DND-41 (cell line): ENCODE data around the gene AMN1.

Source experiments
- ATAC-seq: fragments of 200-7000 bp; cut with Tn5 transposase; 3 replicates; pipeline ENCODE4 v1.9.1; 2021; ENCODE audit warnings: low read depth; ENCODE audit not compliant: insufficient read depth
- DNase-seq: peaks from one replicate; pipeline ENCODE4 v3.0.0-alpha.2; 2020
- H2AFZ ChIP-seq: 2 replicates; pipeline ENCODE4 v1.6.0; 2012; ENCODE audit warnings: low read depth, low read length
- H3K27ac ChIP-seq: 2 replicates; pipeline ENCODE4 v1.5.1; 2012; ENCODE audit warnings: low read length, inconsistent platforms
- H3K27me3 ChIP-seq: fragments of 200-600 bp; sonication (generic); 2 replicates; pipeline ENCODE4 v1.6.0; 2012; ENCODE audit warnings: low read length, mild to moderate bottlenecking, inconsistent platforms; ENCODE audit not compliant: insufficient read depth, poor library complexity
- H3K36me3 ChIP-seq: 2 replicates; pipeline ENCODE4 v1.5.1; 2012; ENCODE audit warnings: low read length, inconsistent platforms; ENCODE audit not compliant: insufficient read depth
- H3K4me1 ChIP-seq: 2 replicates; pipeline ENCODE4 v1.5.1; 2012; ENCODE audit warnings: mild to moderate bottlenecking, low read length; ENCODE audit not compliant: insufficient read depth
- H3K4me2 ChIP-seq: 2 replicates; pipeline ENCODE4 v1.6.0; 2012; ENCODE audit warnings: mild to moderate bottlenecking, moderate library complexity, low read length, inconsistent platforms; ENCODE audit not compliant: insufficient read depth
- H3K4me3 ChIP-seq, 2 experiments: fragments of 200-600 bp in 1 of 2; shearing (Covaris generic) in 1 of 2; 2 replicates each; pipeline ENCODE4 v1.5.1; 2012 to 2016; ENCODE audit warnings: inconsistent platforms in 2 of 2, low read length in 2 of 2, mild to moderate bottlenecking in 2 of 2, low read depth in 1 of 2, moderate library complexity in 1 of 2
- H3K79me2 ChIP-seq: 2 replicates; pipeline ENCODE4 v1.6.0; 2012; ENCODE audit warnings: low read length, inconsistent platforms; ENCODE audit not compliant: insufficient read depth
- H3K9ac ChIP-seq: 2 replicates; pipeline ENCODE4 v1.6.0; 2012; ENCODE audit warnings: low read depth, mild to moderate bottlenecking, inconsistent platforms, low read length, moderate library complexity
- H3K9me3 ChIP-seq: 2 replicates; pipeline ENCODE4 v1.5.1; 2012; ENCODE audit warnings: low read length, moderate library complexity, mild to moderate bottlenecking, inconsistent platforms; ENCODE audit not compliant: insufficient read depth, severe bottlenecking
- H4K20me1 ChIP-seq: 2 replicates; pipeline ENCODE4 v1.6.0; 2012; ENCODE audit warnings: low read length; ENCODE audit not compliant: insufficient read depth
- EZH2 ChIP-seq: IDR thresholded peaks from 3 replicates; pipeline ENCODE4 v1.6.1; 2012; ENCODE audit warnings: borderline replicate concordance, low read depth, mild to moderate bottlenecking, moderate library complexity, low read length, inconsistent platforms; ENCODE audit not compliant: severe bottlenecking
- TF ChIP-seq, protein P1 (sequence below): IDR thresholded peaks from 2 replicates; pipeline ENCODE4 v1.5.1; 2012; ENCODE audit warnings: borderline replicate concordance, low read length, moderate library complexity, mild to moderate bottlenecking; ENCODE audit not compliant: poor library complexity, severe bottlenecking; ENCODE audit errors: extremely low read depth

AMN1 gene

GRCh38 chr12:31644536-31644935, 84.3 kb downstream of the AMN1 start:
- no peak overlapping the region for H3K9ac ChIP-seq
- TF ChIP-seq, protein P1, sequence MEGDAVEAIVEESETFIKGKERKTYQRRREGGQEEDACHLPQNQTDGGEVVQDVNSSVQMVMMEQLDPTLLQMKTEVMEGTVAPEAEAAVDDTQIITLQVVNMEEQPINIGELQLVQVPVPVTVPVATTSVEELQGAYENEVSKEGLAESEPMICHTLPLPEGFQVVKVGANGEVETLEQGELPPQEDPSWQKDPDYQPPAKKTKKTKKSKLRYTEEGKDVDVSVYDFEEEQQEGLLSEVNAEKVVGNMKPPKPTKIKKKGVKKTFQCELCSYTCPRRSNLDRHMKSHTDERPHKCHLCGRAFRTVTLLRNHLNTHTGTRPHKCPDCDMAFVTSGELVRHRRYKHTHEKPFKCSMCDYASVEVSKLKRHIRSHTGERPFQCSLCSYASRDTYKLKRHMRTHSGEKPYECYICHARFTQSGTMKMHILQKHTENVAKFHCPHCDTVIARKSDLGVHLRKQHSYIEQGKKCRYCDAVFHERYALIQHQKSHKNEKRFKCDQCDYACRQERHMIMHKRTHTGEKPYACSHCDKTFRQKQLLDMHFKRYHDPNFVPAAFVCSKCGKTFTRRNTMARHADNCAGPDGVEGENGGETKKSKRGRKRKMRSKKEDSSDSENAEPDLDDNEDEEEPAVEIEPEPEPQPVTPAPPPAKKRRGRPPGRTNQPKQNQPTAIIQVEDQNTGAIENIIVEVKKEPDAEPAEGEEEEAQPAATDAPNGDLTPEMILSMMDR: no peak
- no peak for TF ChIP-seq EZH2
- H4K20me1 ChIP-seq: no peaks in the 10 kb centered on the region
- H3K27ac ChIP-seq: no peak overlapping the region
- H3K27me3 ChIP-seq: peaks cover 9% of the 10 kb centered on the region
- H3K36me3 ChIP-seq: no peaks in the 10 kb centered on the region
- H3K9me3 ChIP-seq: no peaks in the 10 kb centered on the region
- H3K4me1 ChIP-seq: no peaks in the 10 kb centered on the region
- H3K4me2 ChIP-seq: no peak overlapping the region
- ATAC-seq (no peak), DNase-seq (no peak)
- H3K79me2 ChIP-seq: no peaks in the 10 kb centered on the region
- H3K4me3 ChIP-seq: no peak overlapping the region
- no peak overlapping the region for H2AFZ ChIP-seq

GRCh38 chr12:31641509-31642090, 87.2 kb downstream of the AMN1 start:
- Histone ChIP-seq H2AFZ (no peak overlapping the region), H3K4me1 (no peaks in the 10 kb centered on the region), H3K9ac (no peak overlapping the region), H3K27me3 (peaks cover 9% of the 10 kb centered on the region), H3K9me3 (no peaks in the 10 kb centered on the region), H3K36me3 (no peaks in the 10 kb centered on the region), H3K4me2 (no peak overlapping the region), H3K4me3 (no peak overlapping the region), H3K79me2 (no peaks in the 10 kb centered on the region), H4K20me1 (no peaks in the 10 kb centered on the region), H3K27ac (no peak overlapping the region)
- TF ChIP-seq, protein P1: no peak
- ATAC-seq (no peak), DNase-seq (no peak)

DNA sequence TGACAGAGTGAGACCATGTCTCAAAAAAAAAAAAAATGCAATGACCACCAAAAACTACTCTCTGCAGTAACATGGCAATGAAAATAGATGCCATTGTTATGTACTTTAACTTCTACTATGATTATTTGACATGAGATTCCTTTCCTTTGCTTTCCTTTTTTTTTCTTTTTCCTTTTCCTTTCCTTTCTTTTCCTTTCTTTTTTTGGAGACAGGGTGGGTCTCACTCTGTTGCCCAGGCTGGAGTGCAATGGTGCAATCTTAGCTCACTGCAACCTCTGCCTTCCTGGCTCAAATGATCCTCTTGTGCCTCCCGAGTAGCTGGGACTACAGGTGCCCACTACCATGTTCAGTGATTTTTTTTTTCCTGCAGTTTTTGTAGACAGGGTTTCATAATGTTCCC, 94.2 kb downstream of the AMN1 start:
- no peak for DNase-seq
- H3K4me3 ChIP-seq: no peak overlapping the region
- no peaks in the 10 kb centered on the region for H4K20me1 ChIP-seq
- H3K79me2 ChIP-seq: no peaks in the 10 kb centered on the region
- no peak for TF ChIP-seq EZH2
- TF ChIP-seq, protein P1: no peak
- H3K36me3 ChIP-seq: no peaks in the 10 kb centered on the region
- H3K4me1 ChIP-seq: no peaks in the 10 kb centered on the region
- no peaks in the 10 kb centered on the region for H3K9me3 ChIP-seq
- H3K4me2 ChIP-seq: no peak overlapping the region
- H3K27me3 ChIP-seq: peaks cover 4% of the 10 kb centered on the region
- H2AFZ ChIP-seq: no peak overlapping the region
- H3K9ac ChIP-seq: no peak overlapping the region
- ATAC-seq: no peak
- H3K27ac ChIP-seq: no peak overlapping the region

- Histone ChIP-seq H3K79me2 (no peaks in the 10 kb centered on the region), H2AFZ (no peak overlapping the region), H3K27ac (no peak overlapping the region), H3K4me1 (no peaks in the 10 kb centered on the region), H3K27me3 (peaks cover 4% of the 10 kb centered on the region), H4K20me1 (no peaks in the 10 kb centered on the region), H3K36me3 (no peaks in the 10 kb centered on the region), H3K9me3 (no peaks in the 10 kb centered on the region), H3K4me2 (no peak overlapping the region), H3K9ac (no peak overlapping the region), H3K4me3 (no peak overlapping the region)
- TF ChIP-seq EZH2: no peak
- TF ChIP-seq, protein P1: no peak
- DNase-seq: no peak
- no peak for ATAC-seq
These were observed 95.4 kb downstream of the AMN1 start for GRCh38 chr12:31633464-31633863.
